Measurements from ENCODE around the gene THSD4. TPM values are rescaled to one million over a fixed set of nuclear protein-coding genes. Genes with fewer than 3 reads are reported as not detected.
A peak's percentile ranks its signal among the peaks of the same experiment; 100 is the strongest.
"Not testable (repeated sequence)": the region's sequence is repeated elsewhere in the genome, so short reads cannot be mapped to it uniquely, and the experiment has no call there.

THSD4 gene
- total and polyA plus RNA-seq, 7 donors, result 0.21 to 3.1 (median 1.8) TPM

GRCh38 chr15:71121442-71121841, 6.2 kb downstream of the THSD4 start:
- ATAC-seq (peak in 3 of 4 donors; percentile 33 to 64 (median 44)), DNase-seq (no peak)
- Histone ChIP-seq H3K27ac (no peak overlapping the region), H3K36me3 (ENCODE audit: insufficient read depth in 1 of 2, low read depth in 1 of 2) (no peaks in the 10 kb centered on the region), H3K9me3 (no peaks in the 10 kb centered on the region), H3K4me1 (peaks cover 20% of the 10 kb centered on the region), H3K4me3 (no peak overlapping the region), H3K27me3 (ENCODE audit: insufficient read depth in 3 of 3, low read length in 2 of 3) (no peaks in the 10 kb centered on the region)
- no peak for TF ChIP-seq CTCF (IDR thresholded peaks at IDR 0.05)
- WGBS, 3 donors, result 21 to 52% (median 39%) methylated on average over 3 to 4 of the region's 4 CpGs
- intact Hi-C loops (cut with DNase I), result loop anchor here in 1 of 2 donors (5.0 kb wide), 1 partner anchor 206 kb away; no protein-coding TSS in a partner anchor

- no peak for TF ChIP-seq CTCF (IDR thresholded peaks at IDR 0.05)
- peaks cover 26% of the 10 kb centered on the region for H3K4me1 ChIP-seq
- ATAC-seq (no peak), DNase-seq (no peak)
- WGBS, 3 donors, result 42 to 47% (median 42%) methylated on average over 8 of the region's 8 CpGs
- H3K27me3 ChIP-seq (ENCODE audit: insufficient read depth in 3 of 3, low read length in 2 of 3), result no peaks in the 10 kb centered on the region
- intact Hi-C loops (cut with DNase I), result loop anchor here in 1 of 2 donors (5.0 kb wide), 1 partner anchor 202 kb away; no protein-coding TSS in a partner anchor
- H3K36me3 ChIP-seq (ENCODE audit: insufficient read depth in 1 of 2, low read depth in 1 of 2), result no peaks in the 10 kb centered on the region
- peak overlapping the region; percentile 25 for H3K27ac ChIP-seq
- H3K9me3 ChIP-seq, result no peaks in the 10 kb centered on the region
- no peak overlapping the region for H3K4me3 ChIP-seq
Observed at GRCh38 chr15:71124937-71125790, 9.9 kb downstream of the THSD4 start.

- ATAC-seq (peak in 3 of 4 donors; percentile 34 to 72 (median 58)), DNase-seq (no peak)
- no peaks in the 10 kb centered on the region for H3K36me3 ChIP-seq (ENCODE audit: insufficient read depth in 1 of 2, low read depth in 1 of 2)
- H3K27me3 ChIP-seq (ENCODE audit: insufficient read depth in 3 of 3, low read length in 2 of 3), result no peaks in the 10 kb centered on the region
- TF ChIP-seq CTCF (IDR thresholded peaks at IDR 0.05), result peak; percentile 13
- H3K4me3 ChIP-seq, result no peak overlapping the region
- peaks cover 26% of the 10 kb centered on the region for H3K4me1 ChIP-seq
- H3K9me3 ChIP-seq, result no peaks in the 10 kb centered on the region
- 74 to 87% (median 78%) methylated on average over 14 of the region's 14 CpGs for WGBS, 3 donors
- H3K27ac ChIP-seq, result peak overlapping the region; percentile 25
- intact Hi-C loops (cut with DNase I), result no loop called here
Observed at GRCh38 chr15:71125831-71126450, 10.7 kb downstream of the THSD4 start.

- intact Hi-C loops (cut with DNase I), result no loop called here
- Histone ChIP-seq H3K4me1 (peaks cover 23% of the 10 kb centered on the region), H3K27ac (no peak overlapping the region)
Observed at GRCh38 chr15:71127083-71127482, 11.8 kb downstream of the THSD4 start.

GRCh38 chr15:71128159-71128558, 12.9 kb downstream of the THSD4 start:
- H3K27me3 ChIP-seq (ENCODE audit: insufficient read depth in 3 of 3, low read length in 2 of 3); H3K36me3 ChIP-seq (ENCODE audit: insufficient read depth in 1 of 2, low read depth in 1 of 2); H3K9me3 ChIP-seq; H3K4me3 ChIP-seq; intact Hi-C loops (cut with DNase I): not testable (repeated sequence)
- WGBS, 3 donors, result 28 to 43% (median 28%) methylated on average over 6 of the region's 6 CpGs
- DNase-seq (peak in 1 of 2 donors; percentile 63), ATAC-seq (peak; percentile 54 to 85 (median 77))
- Histone ChIP-seq H3K27ac (peak overlapping the region; percentile 65), H3K4me1 (peaks cover 24% of the 10 kb centered on the region)

More at GRCh38 chr15:71127083-71127482, 11.8 kb downstream of the THSD4 start:
- Histone ChIP-seq H3K9me3 (no peaks in the 10 kb centered on the region), H3K4me3 (no peak overlapping the region), H3K36me3 (ENCODE audit: insufficient read depth in 1 of 2, low read depth in 1 of 2) (no peaks in the 10 kb centered on the region), H3K27me3 (ENCODE audit: insufficient read depth in 3 of 3, low read length in 2 of 3) (no peaks in the 10 kb centered on the region)
- TF ChIP-seq CTCF (IDR thresholded peaks at IDR 0.05), result no peak
- DNase-seq (no peak), ATAC-seq (no peak)
